Measurements from ENCODE around the gene KLHL29. TPM values are rescaled to one million over a fixed set of nuclear protein-coding genes. Genes with fewer than 3 reads are reported as not detected.

Gene KLHL29
- total RNA-seq, 2 donors from 2014 or later, result 1.0 to 2.4 TPM

DNA sequence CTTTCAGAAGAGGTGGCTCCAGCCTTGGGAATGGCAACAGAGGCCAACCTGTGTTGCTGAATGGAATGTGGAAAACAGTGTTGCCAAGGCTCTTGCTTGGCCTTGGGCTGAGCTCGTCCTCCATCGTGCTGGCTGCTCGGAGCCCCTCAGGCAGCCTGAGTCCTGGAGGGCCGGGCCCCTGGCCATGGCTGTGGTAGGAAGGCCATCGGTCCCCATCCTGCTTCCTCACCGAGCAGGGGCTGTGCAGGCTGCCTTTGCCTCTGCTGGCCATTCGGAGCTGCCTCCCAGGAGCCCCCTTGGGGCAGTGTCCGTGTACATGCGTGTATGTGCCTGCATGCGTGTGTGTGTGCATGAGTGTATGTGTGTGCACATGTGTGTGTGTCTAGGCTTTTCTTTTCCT is 178.2 kb downstream of the KLHL29 start:
- Histone ChIP-seq H3K4me3 (ENCODE audit: low read length) (no peak overlapping the region), H3K9me3 (ENCODE audit: control insufficient read depth, low read length) (no peaks in the 10 kb centered on the region), H3K36me3 (ENCODE audit: control insufficient read depth, insufficient read depth, low read length) (no peaks in the 10 kb centered on the region), H3K27me3 (ENCODE audit: control insufficient read depth, insufficient read depth, low read length, poor library complexity, severe bottlenecking) (no peaks in the 10 kb centered on the region), H3K9ac (ENCODE audit: extremely low read depth, low read length, poor library complexity, severe bottlenecking) (no peak overlapping the region), H3K27ac (ENCODE audit: low read depth, low read length) (no peak overlapping the region), H3K4me1 (ENCODE audit: control insufficient read depth, insufficient read depth, low read length) (no peaks in the 10 kb centered on the region)
- 77 to 85% methylated on average over 7 to 10 of the region's 10 CpGs for WGBS, 2 experiments (ENCODE audit: insufficient coverage in 1 of 2, insufficient read length in 1 of 2)
- Mint-ChIP-seq H3K27me3 (ENCODE audit: insufficient read depth) (peaks cover 2% of the 10 kb centered on the region), H3K36me3 (ENCODE audit: low read depth) (no peaks in the 10 kb centered on the region), H3K9me3 (no peaks in the 10 kb centered on the region), H3K27ac (no peak overlapping the region), H3K4me1 (peaks cover 2% of the 10 kb centered on the region), H3K4me3 (no peak overlapping the region)
- TF ChIP-seq, protein P1, sequence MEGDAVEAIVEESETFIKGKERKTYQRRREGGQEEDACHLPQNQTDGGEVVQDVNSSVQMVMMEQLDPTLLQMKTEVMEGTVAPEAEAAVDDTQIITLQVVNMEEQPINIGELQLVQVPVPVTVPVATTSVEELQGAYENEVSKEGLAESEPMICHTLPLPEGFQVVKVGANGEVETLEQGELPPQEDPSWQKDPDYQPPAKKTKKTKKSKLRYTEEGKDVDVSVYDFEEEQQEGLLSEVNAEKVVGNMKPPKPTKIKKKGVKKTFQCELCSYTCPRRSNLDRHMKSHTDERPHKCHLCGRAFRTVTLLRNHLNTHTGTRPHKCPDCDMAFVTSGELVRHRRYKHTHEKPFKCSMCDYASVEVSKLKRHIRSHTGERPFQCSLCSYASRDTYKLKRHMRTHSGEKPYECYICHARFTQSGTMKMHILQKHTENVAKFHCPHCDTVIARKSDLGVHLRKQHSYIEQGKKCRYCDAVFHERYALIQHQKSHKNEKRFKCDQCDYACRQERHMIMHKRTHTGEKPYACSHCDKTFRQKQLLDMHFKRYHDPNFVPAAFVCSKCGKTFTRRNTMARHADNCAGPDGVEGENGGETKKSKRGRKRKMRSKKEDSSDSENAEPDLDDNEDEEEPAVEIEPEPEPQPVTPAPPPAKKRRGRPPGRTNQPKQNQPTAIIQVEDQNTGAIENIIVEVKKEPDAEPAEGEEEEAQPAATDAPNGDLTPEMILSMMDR (conservative IDR thresholded peaks at IDR 0.05), result no peak
- no peak for DNase-seq

DNA sequence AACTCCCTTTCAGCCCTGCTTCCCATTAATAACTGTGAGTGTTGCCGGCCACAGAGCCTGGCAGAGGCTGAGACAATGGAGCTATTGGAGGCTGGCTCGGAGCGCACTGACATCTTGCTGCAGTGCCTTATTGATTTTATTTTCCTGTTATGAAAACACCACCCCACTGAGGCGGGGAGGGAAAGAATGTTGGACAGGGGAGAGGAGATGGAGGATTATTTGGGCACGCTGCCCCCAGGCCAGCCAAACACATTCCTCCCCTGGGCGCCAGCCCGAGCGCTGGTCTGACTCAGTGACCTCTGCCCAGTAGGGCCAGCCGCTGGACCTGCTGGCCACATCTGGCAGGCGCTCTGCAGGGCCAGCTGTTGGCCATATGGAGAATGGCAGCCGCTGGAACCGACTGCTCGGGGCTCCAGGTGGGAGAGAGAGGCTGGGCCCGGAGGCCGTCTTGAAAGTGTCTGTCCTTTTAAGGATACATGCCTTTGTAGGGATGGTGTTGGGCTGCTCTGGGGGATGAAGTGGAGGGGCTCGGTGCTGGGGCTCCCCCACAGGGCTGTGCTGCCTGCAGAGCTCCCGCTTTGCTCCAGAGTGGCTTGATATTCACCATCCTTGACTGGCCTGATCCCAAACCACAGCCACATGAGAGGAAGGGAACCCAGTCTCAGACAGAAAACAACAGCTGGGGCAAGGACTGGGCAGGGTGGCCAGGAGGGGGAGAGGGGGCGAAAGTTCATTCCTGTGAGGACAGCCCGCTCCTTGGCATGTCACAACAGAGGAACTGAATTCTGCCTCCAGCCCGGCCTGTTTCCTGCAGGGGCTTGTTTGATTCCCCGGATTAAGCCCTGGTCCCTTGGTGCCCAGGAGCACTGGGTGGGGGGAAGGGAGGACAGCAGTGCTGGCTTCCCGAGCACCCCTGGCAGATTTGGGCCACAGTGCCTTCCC is 179.0 kb downstream of the KLHL29 start:
- Histone ChIP-seq H3K9me3 (ENCODE audit: control insufficient read depth, low read length) (no peaks in the 10 kb centered on the region), H3K9ac (ENCODE audit: extremely low read depth, low read length, poor library complexity, severe bottlenecking) (no peak overlapping the region), H3K4me3 (ENCODE audit: low read length) (no peak overlapping the region), H3K4me1 (ENCODE audit: control insufficient read depth, insufficient read depth, low read length) (no peaks in the 10 kb centered on the region), H3K27ac (ENCODE audit: low read depth, low read length) (no peak overlapping the region), H3K36me3 (ENCODE audit: control insufficient read depth, insufficient read depth, low read length) (no peaks in the 10 kb centered on the region), H3K27me3 (ENCODE audit: control insufficient read depth, insufficient read depth, low read length, poor library complexity, severe bottlenecking) (no peaks in the 10 kb centered on the region)
- peaks cover 2% of the 10 kb centered on the region for H3K4me1 Mint-ChIP-seq
- no peaks in the 10 kb centered on the region for H3K9me3 Mint-ChIP-seq
- H3K27me3 Mint-ChIP-seq (ENCODE audit: insufficient read depth), result peaks cover 2% of the 10 kb centered on the region
- TF ChIP-seq, protein P1 (conservative IDR thresholded peaks at IDR 0.05), result peak; percentile 41
- H3K36me3 Mint-ChIP-seq (ENCODE audit: low read depth), result no peaks in the 10 kb centered on the region
- no peak for DNase-seq
- H3K4me3 Mint-ChIP-seq, result no peak overlapping the region
- WGBS, 2 experiments (ENCODE audit: insufficient coverage in 1 of 2, insufficient read length in 1 of 2), result 88 to 90% methylated on average over 9 to 22 of the region's 22 CpGs
- no peak overlapping the region for H3K27ac Mint-ChIP-seq

DNA sequence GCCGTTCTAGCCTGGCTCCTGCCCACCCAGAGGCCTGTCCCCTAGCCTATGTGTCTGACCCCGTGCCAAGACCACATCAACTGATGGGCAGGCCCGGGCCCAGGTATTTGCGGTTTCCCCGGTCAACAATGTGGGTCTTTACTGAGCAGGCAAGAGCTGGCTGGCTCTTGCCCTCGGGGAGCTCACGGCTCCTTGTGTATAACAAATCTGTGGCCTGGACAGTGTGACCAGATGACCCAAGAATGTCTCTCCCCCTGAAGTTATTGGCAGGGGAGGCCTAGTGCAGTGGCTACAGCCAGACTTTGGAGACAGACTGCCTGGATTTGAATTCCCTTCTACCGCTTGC is 179.6 kb downstream of the KLHL29 start:
- Histone ChIP-seq H3K9me3 (ENCODE audit: control insufficient read depth, low read length) (no peaks in the 10 kb centered on the region), H3K27me3 (ENCODE audit: control insufficient read depth, insufficient read depth, low read length, poor library complexity, severe bottlenecking) (no peaks in the 10 kb centered on the region), H3K4me1 (ENCODE audit: control insufficient read depth, insufficient read depth, low read length) (no peaks in the 10 kb centered on the region), H3K4me3 (ENCODE audit: low read length) (no peak overlapping the region), H3K27ac (ENCODE audit: low read depth, low read length) (no peak overlapping the region), H3K9ac (ENCODE audit: extremely low read depth, low read length, poor library complexity, severe bottlenecking) (no peak overlapping the region), H3K36me3 (ENCODE audit: control insufficient read depth, insufficient read depth, low read length) (no peaks in the 10 kb centered on the region)
- no peak for DNase-seq
- peaks cover 2% of the 10 kb centered on the region for H3K4me1 Mint-ChIP-seq
- peak overlapping the region; percentile 44 for H3K27ac Mint-ChIP-seq
- no peaks in the 10 kb centered on the region for H3K36me3 Mint-ChIP-seq (ENCODE audit: low read depth)
- H3K4me3 Mint-ChIP-seq, result no peak overlapping the region
- TF ChIP-seq, protein P1 (conservative IDR thresholded peaks at IDR 0.05), result no peak
- H3K27me3 Mint-ChIP-seq (ENCODE audit: insufficient read depth), result no peaks in the 10 kb centered on the region
- no peaks in the 10 kb centered on the region for H3K9me3 Mint-ChIP-seq
- 89 to 96% methylated on average over 3 to 8 of the region's 8 CpGs for WGBS, 2 experiments (ENCODE audit: insufficient coverage in 1 of 2, insufficient read length in 1 of 2)

Measured in endodermal cell (in vitro differentiated cells).